HG03354 (cell line): Measurements from ENCODE around the gene LIN37.
"Not testable (repeated sequence)": the region's sequence is repeated elsewhere in the genome, so short reads cannot be mapped to it uniquely, and the experiment has no call there.

ENCODE experiments used
- ATAC-seq: cut with Tn5 transposase; IDR thresholded peaks from one replicate; pipeline ENCODE4 v1.9.1; 2021; ENCODE audit warnings: mild to moderate bottlenecking; ENCODE audit not compliant: unreplicated experiment, poor library complexity, severe bottlenecking

LIN37 gene

DNA sequence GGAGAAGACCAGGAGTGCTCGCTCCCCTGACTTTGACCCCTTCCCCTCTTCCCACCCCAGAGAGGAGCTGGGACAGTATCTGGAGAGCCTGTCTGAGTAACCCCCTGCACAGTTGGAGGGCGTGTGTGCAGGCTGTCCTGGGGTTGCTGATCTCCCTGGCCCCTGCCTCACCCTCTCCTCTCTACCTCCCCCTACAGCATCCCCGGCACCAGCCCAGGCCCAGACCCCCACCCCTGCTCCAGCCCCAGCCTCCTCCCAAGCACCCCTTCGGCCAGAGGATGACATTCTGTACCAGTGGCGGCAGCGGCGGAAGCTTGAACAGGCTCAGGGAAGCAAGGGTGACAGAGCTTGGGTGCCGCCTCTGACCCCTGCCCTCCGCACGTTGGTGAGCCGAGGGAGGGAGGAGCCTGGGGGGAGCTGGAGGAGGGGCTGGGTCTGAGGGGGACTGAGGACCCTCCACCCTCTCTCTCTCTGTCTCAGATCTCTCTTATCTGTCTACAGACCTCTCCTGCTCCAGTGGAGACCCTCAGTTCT lies 18.3 kb downstream of the LIN37 start:
- no peak for ATAC-seq

DNA sequence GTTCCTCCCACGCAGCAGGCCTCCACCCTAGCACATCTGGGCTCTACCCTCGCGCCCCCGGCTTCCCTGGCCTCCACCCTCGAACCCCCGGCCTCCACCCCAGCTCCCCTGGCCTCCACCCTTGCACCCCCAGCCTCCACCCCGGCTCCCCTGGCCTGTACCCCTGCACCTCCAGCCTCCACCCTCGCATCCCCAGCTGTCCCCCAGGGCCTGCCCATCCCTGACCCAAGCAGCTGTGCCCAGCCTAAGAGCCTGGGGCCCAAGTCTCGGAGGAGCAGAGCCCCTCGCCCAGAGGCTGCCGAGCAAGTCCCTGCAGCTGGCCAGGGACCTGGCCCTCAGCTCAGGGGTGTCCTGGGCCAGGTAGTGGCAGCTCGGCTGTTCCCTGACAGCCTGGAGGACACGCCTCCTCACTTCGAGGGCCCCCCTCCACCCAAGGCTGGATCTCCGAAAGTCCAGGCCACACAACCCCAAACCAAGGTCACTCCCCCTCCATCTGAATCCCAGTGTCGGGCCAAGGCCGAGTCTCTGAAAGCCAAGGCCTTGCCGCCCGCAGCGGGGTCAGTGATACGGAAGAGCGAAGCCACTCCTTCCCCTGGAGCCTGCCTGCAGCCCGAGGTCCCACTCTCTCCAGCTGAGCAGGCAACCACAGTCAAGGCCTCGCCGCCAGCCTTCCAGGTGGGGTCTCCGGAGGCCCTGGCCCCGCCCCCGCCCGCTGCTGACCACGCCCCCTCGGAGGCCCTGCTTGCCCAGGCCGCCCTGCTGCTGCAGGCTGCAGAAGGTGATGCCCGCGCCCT lies 19.1 kb downstream of the LIN37 start:
- ATAC-seq: no peak

DNA sequence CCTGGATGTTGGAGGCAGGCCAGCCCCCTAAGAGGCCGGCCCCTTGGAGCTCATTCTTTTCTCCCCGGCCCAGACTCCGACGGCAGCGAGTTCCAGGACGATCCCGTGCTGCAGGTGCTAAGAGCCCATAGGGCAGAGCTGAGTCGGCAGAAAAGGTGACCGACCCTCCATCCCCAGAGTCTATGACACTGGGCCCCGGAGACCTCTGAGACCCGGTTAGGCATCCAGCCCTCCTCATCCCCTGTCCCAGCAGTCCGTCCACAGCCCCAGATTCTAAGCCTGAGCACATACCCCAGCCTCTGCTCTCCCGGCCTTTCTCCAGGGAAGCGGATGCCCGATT lies 19.7 kb downstream of the LIN37 start:
- no peak for ATAC-seq

GRCh38 chr19:35772362-35772761 lies 24.0 kb downstream of the LIN37 start:
- not testable (repeated sequence) for ATAC-seq

- no peak for ATAC-seq
Measured at GRCh38 chr19:35773020-35773806, 24.8 kb downstream of the LIN37 start.

DNA sequence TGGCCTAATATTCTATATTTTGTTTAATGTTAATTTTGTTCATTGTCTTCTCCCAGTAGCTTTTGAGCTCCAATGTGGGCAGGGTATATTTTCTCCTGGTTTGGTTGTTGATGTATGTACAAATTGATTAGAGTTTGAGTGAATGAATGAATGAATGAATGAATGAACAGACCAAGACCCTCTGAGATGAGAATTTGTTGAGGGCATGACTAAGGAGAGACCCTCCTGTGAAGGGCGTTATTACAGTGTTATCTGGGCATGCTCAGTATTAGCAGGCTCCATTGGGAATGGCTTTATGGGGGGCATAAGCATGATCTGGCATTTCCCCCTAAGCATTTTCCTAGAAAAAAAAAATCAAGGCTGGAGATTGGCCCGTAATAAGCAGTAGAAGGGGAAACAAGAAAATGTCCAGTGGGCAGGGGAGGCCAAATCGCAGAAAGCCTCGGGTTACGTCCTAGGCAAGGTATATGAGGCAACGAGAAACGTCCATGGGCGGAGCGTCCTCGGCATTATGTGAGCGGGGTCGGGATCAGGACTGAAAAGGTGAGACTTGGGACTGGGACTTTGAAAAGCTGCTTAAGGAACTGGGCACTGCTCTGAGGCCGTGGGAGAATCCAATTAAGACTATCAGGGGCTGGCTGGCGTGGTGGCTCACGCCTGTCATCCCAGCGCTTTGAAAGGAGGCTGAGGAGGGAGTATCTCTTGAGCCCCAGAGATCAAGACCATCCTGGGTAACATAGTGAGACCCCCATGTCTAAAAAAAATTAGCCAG lies 26.1 kb downstream of the LIN37 start:
- no peak for ATAC-seq

DNA sequence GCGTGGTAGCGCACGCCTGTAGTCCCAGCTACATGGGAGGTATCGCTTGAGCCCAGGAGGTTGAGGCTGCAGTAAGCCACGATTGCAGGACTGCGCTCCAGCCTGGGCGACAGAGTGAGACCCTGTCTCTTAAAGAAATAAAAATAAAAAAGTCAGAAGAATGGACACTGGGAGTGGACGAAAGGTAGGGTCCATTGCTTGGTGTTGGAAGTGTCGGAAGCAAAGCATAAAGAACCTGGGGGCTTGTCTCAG lies 26.6 kb downstream of the LIN37 start:
- no peak for ATAC-seq

GRCh38 chr19:35775298-35776101 lies 27.1 kb downstream of the LIN37 start, which contains the start of gene ARHGAP33:
Gene ARHGAP33 (plus strand): TSS chr19:35775564. CDS start chr19:35775659, 95 bp downstream.
- peak; percentile 92 for ATAC-seq

GRCh38 chr19:35776102-35776788 lies 27.9 kb downstream of the LIN37 start:
- ATAC-seq: no peak

GRCh38 chr19:35777086-35777841 lies 28.9 kb downstream of the LIN37 start:
- ATAC-seq: no peak

DNA sequence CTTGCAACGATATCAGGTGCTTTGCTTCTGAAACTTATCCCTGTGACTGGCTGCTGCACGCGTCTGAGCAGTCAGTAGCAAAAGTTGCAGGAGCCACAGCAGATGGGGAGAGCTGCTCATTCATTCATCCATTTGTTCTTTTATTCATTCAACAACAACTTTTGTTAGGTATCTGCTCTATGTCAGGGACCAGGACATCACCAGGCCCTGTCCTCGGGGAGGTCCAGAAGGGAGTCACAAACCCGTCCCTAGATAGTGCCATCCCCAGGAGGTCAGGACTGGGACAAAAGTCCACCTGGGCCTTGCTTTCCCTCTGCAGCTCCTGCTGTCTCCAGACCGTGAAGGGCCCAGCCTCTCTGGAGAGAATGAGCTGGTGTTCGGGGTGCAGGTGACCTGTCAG lies 29.6 kb downstream of the LIN37 start:
- ATAC-seq: no peak

DNA sequence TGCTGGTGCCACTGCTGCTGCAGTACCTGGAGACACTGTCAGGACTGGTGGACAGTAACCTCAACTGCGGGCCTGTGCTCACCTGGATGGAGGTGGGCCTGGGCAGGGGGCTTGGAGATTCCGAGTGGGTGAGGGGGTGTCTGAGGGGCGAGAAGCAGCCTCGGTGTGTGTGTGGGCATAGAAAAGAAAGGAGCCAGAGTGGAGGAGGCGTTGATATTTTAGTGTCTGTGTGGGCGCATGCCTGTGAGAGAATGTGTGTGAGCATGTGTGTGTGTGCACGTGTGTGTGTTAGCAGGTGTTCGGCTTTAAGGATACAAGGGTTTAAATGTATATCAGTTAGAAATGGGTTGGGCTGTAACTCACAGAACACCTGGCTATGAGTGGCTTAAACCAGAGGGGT lies 30.7 kb downstream of the LIN37 start:
- ATAC-seq: no peak

GRCh38 chr19:35780058-35780457 lies 31.7 kb downstream of the LIN37 start:
- ATAC-seq: no peak

- ATAC-seq: no peak
Measured at GRCh38 chr19:35780717-35781116, 32.3 kb downstream of the LIN37 start.

DNA sequence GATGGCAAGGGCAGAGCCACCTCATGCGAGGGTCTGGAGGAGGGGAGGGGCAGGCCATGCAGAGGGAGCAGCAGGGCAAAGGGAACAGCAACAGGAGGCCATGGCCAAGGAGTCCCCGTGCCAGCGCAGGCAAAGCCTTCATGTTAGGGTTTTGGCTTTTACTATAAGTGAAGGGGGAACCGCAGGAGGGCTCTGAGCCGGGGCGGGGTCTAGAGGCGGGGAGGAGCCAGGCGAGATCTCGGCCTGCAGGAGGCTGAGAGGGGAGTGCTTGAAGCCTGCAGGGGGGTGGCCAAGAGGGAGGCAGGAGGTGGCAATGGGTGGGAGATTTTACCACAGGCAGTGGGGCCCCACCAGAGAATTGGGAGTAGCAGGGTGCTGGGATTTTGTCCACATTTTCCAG lies 33.3 kb downstream of the LIN37 start:
- ATAC-seq: no peak

- no peak for ATAC-seq
Measured at GRCh38 chr19:35782589-35782988, 34.2 kb downstream of the LIN37 start.

DNA sequence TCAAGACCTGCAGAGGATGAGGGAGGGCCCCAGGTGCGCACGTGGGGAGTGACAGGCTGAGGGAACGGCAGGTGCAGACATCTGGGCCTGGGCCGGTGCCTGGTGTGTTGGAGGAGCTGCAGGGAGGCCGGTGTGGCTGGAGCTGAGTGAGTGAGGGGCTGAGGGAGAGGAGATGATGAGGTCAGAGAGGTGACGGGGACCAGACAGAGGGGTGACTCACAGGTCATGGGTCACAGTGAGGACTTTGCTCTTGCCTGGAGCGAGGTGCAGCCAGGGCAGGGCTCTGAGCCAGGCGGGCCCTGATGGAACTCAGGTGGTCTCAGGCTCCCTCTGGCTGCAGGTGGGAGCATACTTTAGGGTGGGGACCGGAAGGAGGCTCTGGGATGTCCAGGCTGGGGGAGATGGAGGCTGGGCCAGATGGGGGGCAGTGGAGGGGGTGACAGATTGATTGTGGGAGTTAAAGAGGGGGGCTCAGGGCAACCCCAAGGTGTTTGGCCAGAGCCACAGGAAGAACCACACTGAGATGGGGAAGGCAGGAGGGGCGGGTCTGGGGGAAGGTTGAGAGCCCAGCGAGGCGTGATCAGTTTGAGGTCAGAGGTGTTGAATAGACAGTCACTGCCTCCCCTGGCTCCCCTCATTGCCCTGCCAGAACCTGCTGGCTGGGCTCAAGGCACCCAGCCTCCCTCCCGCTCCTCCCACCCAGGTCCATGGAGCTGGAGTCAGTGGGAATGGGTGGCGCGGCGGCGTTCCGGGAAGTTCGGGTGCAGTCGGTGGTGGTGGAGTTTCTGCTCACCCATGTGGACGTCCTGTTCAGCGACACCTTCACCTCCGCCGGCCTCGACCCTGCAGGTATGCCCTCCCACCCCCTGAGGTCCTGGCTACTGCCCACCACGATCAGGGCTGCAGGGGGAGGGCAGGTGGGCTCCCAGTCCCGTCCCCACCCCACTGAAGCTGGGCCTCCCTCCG lies 35.4 kb downstream of the LIN37 start:
- ATAC-seq: no peak
